Neural cell (in vitro differentiated cells): ENCODE results near the gene GABBR2. TPM values are rescaled to one million over a fixed set of nuclear protein-coding genes. Genes with fewer than 3 reads are reported as not detected.

ENCODE experiments used
- H2AFZ ChIP-seq: fragments of 200-600, 300-800 bp; sonication (generic), shearing (Covaris generic); 2 replicates; pipeline ENCODE4 v1.6.0; 2014; ENCODE audit warnings: low read depth, mild to moderate bottlenecking, antibody characterized with exemption, low read length, moderate library complexity
- H3F3A ChIP-seq: fragments of 200-600 bp; shearing (Covaris generic); 2 replicates; pipeline ENCODE4 v1.6.1; 2016; ENCODE audit warnings: mild to moderate bottlenecking, moderate library complexity, mixed read lengths, antibody characterized with exemption, low read length; ENCODE audit not compliant: insufficient read depth, poor library complexity, severe bottlenecking
- H3K27ac ChIP-seq: fragments of 200-600, 300-800 bp; sonication (generic), shearing (Covaris generic); 2 replicates; pipeline ENCODE4 v1.5.1; 2014; ENCODE audit warnings: mild to moderate bottlenecking, low read length, moderate library complexity
- H3K27me3 ChIP-seq: fragments of 300-800, 200-600 bp; sonication (generic), shearing (Covaris generic); 2 replicates; pipeline ENCODE4 v1.6.0; 2014; ENCODE audit warnings: mild to moderate bottlenecking, low read depth, low read length, moderate library complexity; ENCODE audit not compliant: insufficient read depth
- H3K36me3 ChIP-seq: fragments of 300-800, 200-600 bp; sonication (generic), shearing (Covaris generic); 2 replicates; pipeline ENCODE4 v1.5.1; 2014; ENCODE audit warnings: mild to moderate bottlenecking, antibody characterized with exemption, low read length, moderate library complexity; ENCODE audit not compliant: insufficient read depth
- H3K4me2 ChIP-seq: fragments of 300-800, 200-600 bp; sonication (generic), shearing (Covaris generic); 2 replicates; pipeline ENCODE4 v1.6.0; 2014; ENCODE audit warnings: mild to moderate bottlenecking, low read length
- H3K4me3 ChIP-seq: fragments of 300-800, 200-600 bp; sonication (generic), shearing (Covaris generic); 2 replicates; pipeline ENCODE4 v1.5.1; 2014; ENCODE audit warnings: mild to moderate bottlenecking, low read length, moderate library complexity
- H3K79me2 ChIP-seq: fragments of 200-600 bp; shearing (Covaris generic); replicated peaks from 2 replicates; pipeline ENCODE4 v1.6.0; 2014; ENCODE audit warnings: mild to moderate bottlenecking, low read length, moderate library complexity; ENCODE audit not compliant: insufficient read depth
- H3K9ac ChIP-seq: fragments of 300-800, 200-600 bp; sonication (generic), shearing (Covaris generic); 2 replicates; pipeline ENCODE4 v1.6.1; 2016; ENCODE audit warnings: mild to moderate bottlenecking, low read length, mixed read lengths
- H3K9me2 ChIP-seq: fragments of 200-600 bp; shearing (Covaris generic); 2 replicates; pipeline ENCODE4 v1.6.1; 2016; ENCODE audit warnings: mild to moderate bottlenecking, low read length, mixed read lengths; ENCODE audit not compliant: insufficient read depth
- H3K9me3 ChIP-seq: fragments of 200-600, 300-800 bp; sonication (generic), shearing (Covaris generic); 2 replicates; pipeline ENCODE4 v1.6.1; 2016; ENCODE audit warnings: mild to moderate bottlenecking, mixed run types, low read length, moderate library complexity, mixed read lengths
- H4K20me1 ChIP-seq: fragments of 200-600 bp; shearing (Covaris generic); 2 replicates; pipeline ENCODE4 v1.6.1; 2016; ENCODE audit warnings: mild to moderate bottlenecking, mixed run types; ENCODE audit not compliant: insufficient read depth
- EP300 ChIP-seq: fragments of 450-650 bp; conservative IDR thresholded peaks from 2 replicates; pipeline ENCODE4 v1.6.1; 2014; ENCODE audit warnings: antibody characterized with exemption, mild to moderate bottlenecking, moderate library complexity; ENCODE audit not compliant: poor library complexity, severe bottlenecking
- EZH2 ChIP-seq: fragments of 200-600, 300-800 bp; shearing (Covaris generic), sonication (generic); IDR thresholded peaks from 2 replicates; pipeline ENCODE4 v1.6.1; 2014; ENCODE audit warnings: antibody characterized with exemption, low read length, borderline replicate concordance, mild to moderate bottlenecking; ENCODE audit not compliant: insufficient read depth, poor library complexity, severe bottlenecking
- MXI1 ChIP-seq: fragments of 450-650 bp; conservative IDR thresholded peaks from 2 replicates; pipeline ENCODE4 v1.6.1; 2014; ENCODE audit warnings: antibody characterized with exemption, mild to moderate bottlenecking; ENCODE audit not compliant: poor library complexity, severe bottlenecking
- POLR2AphosphoS5 ChIP-seq: IDR thresholded peaks from 2 replicates; pipeline ENCODE4 v1.6.1; 2012
- RAD21 ChIP-seq: fragments of 450-650 bp; conservative IDR thresholded peaks from 2 replicates; pipeline ENCODE4 v1.6.1; 2014; ENCODE audit warnings: antibody characterized with exemption, mild to moderate bottlenecking, moderate library complexity
- SMC3 ChIP-seq: fragments of 450-650 bp; conservative IDR thresholded peaks from 2 replicates; pipeline ENCODE4 v1.6.1; 2014; ENCODE audit warnings: antibody characterized with exemption, mild to moderate bottlenecking, moderate library complexity; ENCODE audit not compliant: poor library complexity
- TAF1 ChIP-seq: IDR thresholded peaks from 2 replicates; pipeline ENCODE4 v1.6.1; 2012; ENCODE audit warnings: low read depth
- polyA plus RNA-seq: library from polyadenylated mRNA; depleted of rRNA; stranded (reverse); fragments of >200 nt; gene quantifications from 2 replicates; pipeline ENCODE4 v1.2.3, GENCODE V29; 2014
- TF ChIP-seq, protein P1 (sequence below): fragments of 450-650 bp; IDR thresholded peaks from 2 replicates; pipeline ENCODE4 v1.5.1; 2014; ENCODE audit warnings: antibody characterized with exemption, mild to moderate bottlenecking, moderate library complexity; ENCODE audit not compliant: poor library complexity, severe bottlenecking
- TF ChIP-seq, protein P2 (sequence below): IDR thresholded peaks from 2 replicates; pipeline ENCODE4 v1.6.1; 2012; ENCODE audit warnings: borderline replicate concordance

The GABBR2 gene
- polyA plus RNA-seq, 1 donor from 2014 or later, result 7.1 TPM

GRCh38 chr9:98652741-98653140 is 56.0 kb downstream of the GABBR2 start:
- H3K27me3 ChIP-seq, result no peaks in the 10 kb centered on the region
- no peaks in the 10 kb centered on the region for H4K20me1 ChIP-seq
- no peaks in the 10 kb centered on the region for H3K79me2 ChIP-seq
- H3K4me3 ChIP-seq, result no peak overlapping the region
- no peak overlapping the region for H3K4me2 ChIP-seq
- H3K9ac ChIP-seq, result no peak overlapping the region
- no peaks in the 10 kb centered on the region for H3F3A ChIP-seq
- H3K9me2 ChIP-seq, result no peaks in the 10 kb centered on the region
- TF ChIP-seq, protein P1, sequence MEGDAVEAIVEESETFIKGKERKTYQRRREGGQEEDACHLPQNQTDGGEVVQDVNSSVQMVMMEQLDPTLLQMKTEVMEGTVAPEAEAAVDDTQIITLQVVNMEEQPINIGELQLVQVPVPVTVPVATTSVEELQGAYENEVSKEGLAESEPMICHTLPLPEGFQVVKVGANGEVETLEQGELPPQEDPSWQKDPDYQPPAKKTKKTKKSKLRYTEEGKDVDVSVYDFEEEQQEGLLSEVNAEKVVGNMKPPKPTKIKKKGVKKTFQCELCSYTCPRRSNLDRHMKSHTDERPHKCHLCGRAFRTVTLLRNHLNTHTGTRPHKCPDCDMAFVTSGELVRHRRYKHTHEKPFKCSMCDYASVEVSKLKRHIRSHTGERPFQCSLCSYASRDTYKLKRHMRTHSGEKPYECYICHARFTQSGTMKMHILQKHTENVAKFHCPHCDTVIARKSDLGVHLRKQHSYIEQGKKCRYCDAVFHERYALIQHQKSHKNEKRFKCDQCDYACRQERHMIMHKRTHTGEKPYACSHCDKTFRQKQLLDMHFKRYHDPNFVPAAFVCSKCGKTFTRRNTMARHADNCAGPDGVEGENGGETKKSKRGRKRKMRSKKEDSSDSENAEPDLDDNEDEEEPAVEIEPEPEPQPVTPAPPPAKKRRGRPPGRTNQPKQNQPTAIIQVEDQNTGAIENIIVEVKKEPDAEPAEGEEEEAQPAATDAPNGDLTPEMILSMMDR, result no peak
- TF ChIP-seq RAD21 (no peak), EZH2 (no peak), POLR2AphosphoS5 (no peak), TAF1 (no peak), EP300 (no peak), SMC3 (no peak), MXI1 (no peak)
- TF ChIP-seq, protein P2, sequence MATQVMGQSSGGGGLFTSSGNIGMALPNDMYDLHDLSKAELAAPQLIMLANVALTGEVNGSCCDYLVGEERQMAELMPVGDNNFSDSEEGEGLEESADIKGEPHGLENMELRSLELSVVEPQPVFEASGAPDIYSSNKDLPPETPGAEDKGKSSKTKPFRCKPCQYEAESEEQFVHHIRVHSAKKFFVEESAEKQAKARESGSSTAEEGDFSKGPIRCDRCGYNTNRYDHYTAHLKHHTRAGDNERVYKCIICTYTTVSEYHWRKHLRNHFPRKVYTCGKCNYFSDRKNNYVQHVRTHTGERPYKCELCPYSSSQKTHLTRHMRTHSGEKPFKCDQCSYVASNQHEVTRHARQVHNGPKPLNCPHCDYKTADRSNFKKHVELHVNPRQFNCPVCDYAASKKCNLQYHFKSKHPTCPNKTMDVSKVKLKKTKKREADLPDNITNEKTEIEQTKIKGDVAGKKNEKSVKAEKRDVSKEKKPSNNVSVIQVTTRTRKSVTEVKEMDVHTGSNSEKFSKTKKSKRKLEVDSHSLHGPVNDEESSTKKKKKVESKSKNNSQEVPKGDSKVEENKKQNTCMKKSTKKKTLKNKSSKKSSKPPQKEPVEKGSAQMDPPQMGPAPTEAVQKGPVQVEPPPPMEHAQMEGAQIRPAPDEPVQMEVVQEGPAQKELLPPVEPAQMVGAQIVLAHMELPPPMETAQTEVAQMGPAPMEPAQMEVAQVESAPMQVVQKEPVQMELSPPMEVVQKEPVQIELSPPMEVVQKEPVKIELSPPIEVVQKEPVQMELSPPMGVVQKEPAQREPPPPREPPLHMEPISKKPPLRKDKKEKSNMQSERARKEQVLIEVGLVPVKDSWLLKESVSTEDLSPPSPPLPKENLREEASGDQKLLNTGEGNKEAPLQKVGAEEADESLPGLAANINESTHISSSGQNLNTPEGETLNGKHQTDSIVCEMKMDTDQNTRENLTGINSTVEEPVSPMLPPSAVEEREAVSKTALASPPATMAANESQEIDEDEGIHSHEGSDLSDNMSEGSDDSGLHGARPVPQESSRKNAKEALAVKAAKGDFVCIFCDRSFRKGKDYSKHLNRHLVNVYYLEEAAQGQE, result no peak
- no peaks in the 10 kb centered on the region for H3K9me3 ChIP-seq
- H3K36me3 ChIP-seq, result no peaks in the 10 kb centered on the region
- H3K27ac ChIP-seq, result no peak overlapping the region
- H2AFZ ChIP-seq, result no peak overlapping the region

GRCh38 chr9:98652302-98652701 is 56.4 kb downstream of the GABBR2 start:
- no peaks in the 10 kb centered on the region for H3K79me2 ChIP-seq
- H3K27ac ChIP-seq, result no peak overlapping the region
- H3K4me2 ChIP-seq, result no peak overlapping the region
- H3K27me3 ChIP-seq, result no peaks in the 10 kb centered on the region
- H3K36me3 ChIP-seq, result no peaks in the 10 kb centered on the region
- no peaks in the 10 kb centered on the region for H3K9me2 ChIP-seq
- H4K20me1 ChIP-seq, result no peaks in the 10 kb centered on the region
- TF ChIP-seq, protein P2, result no peak
- no peak for TF ChIP-seq SMC3
- no peak for TF ChIP-seq EP300
- H3K4me3 ChIP-seq, result no peak overlapping the region
- no peak overlapping the region for H3K9ac ChIP-seq
- H3F3A ChIP-seq, result no peaks in the 10 kb centered on the region
- H2AFZ ChIP-seq, result no peak overlapping the region
- H3K9me3 ChIP-seq, result no peaks in the 10 kb centered on the region
